ENCODE results near the gene ZNF236. TPM values are rescaled to one million over a fixed set of nuclear protein-coding genes. Genes with fewer than 3 reads are reported as not detected.
A peak's percentile ranks its signal among the peaks of the same experiment; 100 is the strongest.

ZNF236 gene
- total RNA-seq, 6 experiments from 2014 or later = 3.8 to 7.6 (median 5.8) TPM

GRCh38 chr18:76801567-76802505 is 20.5 kb upstream of the ZNF236 start:
- peak; percentile 97 to 99 (median 98) for ATAC-seq
- intact Hi-C loops (cut with DNase I) = loop anchor here in 1 of 2 donors (10.0 kb wide), 2 partner anchors 63 to 183 kb away; no protein-coding TSS in a partner anchor

GRCh38 chr18:76803413-76803812 is 18.9 kb upstream of the ZNF236 start:
- H3K27me3 ChIP-seq = no peaks in the 10 kb centered on the region
- DNase-seq (no peak), ATAC-seq (no peak)
- H3K4me1 ChIP-seq = peaks cover 0 to 9% (median 0%) of the 10 kb centered on the region in 4 donors
- TF ChIP-seq POLR2A (IDR thresholded peaks at IDR 0.05) (no peak), CTCF (IDR thresholded peaks at IDR 0.05) (no peak)
- WGBS (ENCODE audit: insufficient coverage, low coverage, low lambda C conversion rate, missing lambda C conversion rate) = 38% methylated on average over 5 of the region's 5 CpGs
- H3K4me3 ChIP-seq = no peak overlapping the region
- H3K36me3 ChIP-seq = no peaks in the 10 kb centered on the region
- no peaks in the 10 kb centered on the region for H3K9me3 ChIP-seq
- H3K27ac ChIP-seq = no peak overlapping the region
- intact Hi-C loops (cut with DNase I) = loop anchor here in 1 of 2 donors (10.0 kb wide), 2 partner anchors 61 to 181 kb away; no protein-coding TSS in a partner anchor

More at GRCh38 chr18:76801567-76802505, 20.5 kb upstream of the ZNF236 start:
- Histone ChIP-seq H3K27me3 (no peaks in the 10 kb centered on the region), H3K9me3 (no peaks in the 10 kb centered on the region), H3K27ac (no peak overlapping the region), H3K36me3 (no peaks in the 10 kb centered on the region), H3K4me3 (peak overlapping the region in 2 of 3 donors; percentile 9 to 44), H3K4me1 (peaks cover 0 to 9% (median 0%) of the 10 kb centered on the region in 4 donors)
- peak; percentile 69 to 73 (median 70) for DNase-seq
- 15% methylated on average over 20 of the region's 61 CpGs for WGBS (ENCODE audit: insufficient coverage, low coverage, low lambda C conversion rate, missing lambda C conversion rate)
- TF ChIP-seq CTCF (IDR thresholded peaks at IDR 0.05) = peak; percentile 78 to 93 (median 89)
- TF ChIP-seq POLR2A (IDR thresholded peaks at IDR 0.05) = no peak

- no peak for TF ChIP-seq POLR2A (IDR thresholded peaks at IDR 0.05)
- peak; percentile 46 to 77 (median 74) for TF ChIP-seq CTCF (IDR thresholded peaks at IDR 0.05)
- Histone ChIP-seq H3K4me3 (no peak overlapping the region), H3K9me3 (no peaks in the 10 kb centered on the region), H3K36me3 (no peaks in the 10 kb centered on the region), H3K27ac (no peak overlapping the region), H3K4me1 (peaks cover 0 to 9% (median 0%) of the 10 kb centered on the region in 4 donors), H3K27me3 (no peaks in the 10 kb centered on the region)
- WGBS (ENCODE audit: insufficient coverage, low coverage, low lambda C conversion rate, missing lambda C conversion rate) = 2% methylated on average over 11 of the region's 11 CpGs
- intact Hi-C loops (cut with DNase I) = loop anchor here in 1 of 2 donors (10.0 kb wide), 2 partner anchors 61 to 181 kb away; no protein-coding TSS in a partner anchor
- peak in 2 of 3 donors; percentile 58 to 72 for DNase-seq
- ATAC-seq = peak; percentile 83 to 88 (median 84)
Observed at GRCh38 chr18:76803814-76804213, 18.5 kb upstream of the ZNF236 start.

- DNase-seq = no peak
- intact Hi-C loops (cut with DNase I) = loop anchor here in 1 of 2 donors (10.0 kb wide), 2 partner anchors 60 to 180 kb away; no protein-coding TSS in a partner anchor
- no peaks in the 10 kb centered on the region for H3K27me3 ChIP-seq
- peaks cover 0 to 9% (median 0%) of the 10 kb centered on the region in 4 donors for H3K4me1 ChIP-seq
- H3K27ac ChIP-seq = no peak overlapping the region
- ATAC-seq = no peak
- no peaks in the 10 kb centered on the region for H3K9me3 ChIP-seq
- no peak for TF ChIP-seq CTCF (IDR thresholded peaks at IDR 0.05)
- no peak for TF ChIP-seq POLR2A (IDR thresholded peaks at IDR 0.05)
- no peak overlapping the region for H3K4me3 ChIP-seq
- WGBS (ENCODE audit: insufficient coverage, low coverage, low lambda C conversion rate, missing lambda C conversion rate) = 51% methylated on average over 6 of the region's 7 CpGs
- no peaks in the 10 kb centered on the region for H3K36me3 ChIP-seq
Observed at GRCh38 chr18:76805221-76805620, 17.1 kb upstream of the ZNF236 start.
